NT2/D1 (cell line): ENCODE data around the gene ZNF366.

ENCODE experiments used
- DNase-seq: peaks from one replicate; pipeline ENCODE4 v3.0.0-alpha.2; 2011; ENCODE audit warnings: low read depth, low spot score
- H3K27me3 ChIP-seq: 2 replicates; pipeline ENCODE4 v1.6.0; 2011; ENCODE audit warnings: mild to moderate bottlenecking; ENCODE audit not compliant: insufficient read length, insufficient read depth
- H3K36me3 ChIP-seq: 2 replicates; pipeline ENCODE4 v1.6.1; 2011; ENCODE audit warnings: mild to moderate bottlenecking, low read length, mixed read lengths; ENCODE audit not compliant: insufficient read depth, insufficient read length
- H3K4me1 ChIP-seq: 2 replicates; pipeline ENCODE4 v1.5.1; 2011; ENCODE audit not compliant: insufficient read depth, insufficient read length
- H3K4me3 ChIP-seq: 2 replicates; pipeline ENCODE4 v1.5.1; 2011; ENCODE audit warnings: low read depth; ENCODE audit not compliant: insufficient read length
- H3K9ac ChIP-seq: 2 replicates; pipeline ENCODE4 v1.6.0; 2011; ENCODE audit warnings: low read depth; ENCODE audit not compliant: insufficient read length
- H3K9me3 ChIP-seq: 2 replicates; pipeline ENCODE4 v1.5.1; 2011; ENCODE audit warnings: mild to moderate bottlenecking, low read length; ENCODE audit not compliant: insufficient read depth
- SUZ12 ChIP-seq: IDR thresholded peaks from 2 replicates; pipeline ENCODE4 v1.6.1; 2011; ENCODE audit not compliant: insufficient read length, insufficient read depth; ENCODE audit errors: extremely low read depth
- YY1 ChIP-seq: IDR thresholded peaks from 2 replicates; pipeline ENCODE4 v1.6.1; 2011; ENCODE audit not compliant: insufficient read length, insufficient read depth
- ZNF274 ChIP-seq: IDR thresholded peaks from 2 replicates; pipeline ENCODE4 v1.6.1; 2011; ENCODE audit warnings: mild to moderate bottlenecking, low read depth, low read length

Gene ZNF366

GRCh38 chr5:72543811-72544210 is 36.6 kb upstream of the ZNF366 start:
- Histone ChIP-seq H3K4me1 (no peaks in the 10 kb centered on the region), H3K9me3 (no peaks in the 10 kb centered on the region), H3K9ac (no peak overlapping the region), H3K27me3 (no peaks in the 10 kb centered on the region), H3K36me3 (no peaks in the 10 kb centered on the region), H3K4me3 (no peak overlapping the region)
- no peak for TF ChIP-seq YY1
- TF ChIP-seq SUZ12 = no peak
- no peak for TF ChIP-seq ZNF274
- DNase-seq = no peak

- no peaks in the 10 kb centered on the region for H3K27me3 ChIP-seq
- no peaks in the 10 kb centered on the region for H3K4me1 ChIP-seq
- no peaks in the 10 kb centered on the region for H3K9me3 ChIP-seq
- H3K36me3 ChIP-seq = no peaks in the 10 kb centered on the region
- H3K9ac ChIP-seq = no peak overlapping the region
- no peak for TF ChIP-seq SUZ12
- TF ChIP-seq YY1 = no peak
- no peak for TF ChIP-seq ZNF274
- H3K4me3 ChIP-seq = no peak overlapping the region
- no peak for DNase-seq
Observed at GRCh38 chr5:72543365-72543764, 36.2 kb upstream of the ZNF366 start.

- no peak for TF ChIP-seq ZNF274
- no peak for TF ChIP-seq SUZ12
- Histone ChIP-seq H3K4me3 (no peak overlapping the region), H3K4me1 (no peaks in the 10 kb centered on the region), H3K9ac (no peak overlapping the region), H3K27me3 (no peaks in the 10 kb centered on the region), H3K36me3 (no peaks in the 10 kb centered on the region), H3K9me3 (no peaks in the 10 kb centered on the region)
- no peak for DNase-seq
Observed at GRCh38 chr5:72542695-72543094, 35.5 kb upstream of the ZNF366 start.

GRCh38 chr5:72541501-72542225 is 34.5 kb upstream of the ZNF366 start:
- H3K9me3 ChIP-seq = no peaks in the 10 kb centered on the region
- TF ChIP-seq SUZ12 = no peak
- TF ChIP-seq ZNF274 = no peak
- TF ChIP-seq YY1 = no peak
- H3K36me3 ChIP-seq = no peaks in the 10 kb centered on the region
- no peaks in the 10 kb centered on the region for H3K27me3 ChIP-seq
- no peak overlapping the region for H3K4me3 ChIP-seq
- no peak overlapping the region for H3K9ac ChIP-seq
- DNase-seq = no peak
- H3K4me1 ChIP-seq = no peaks in the 10 kb centered on the region

- DNase-seq = no peak
Observed at GRCh38 chr5:72540759-72541438, 33.7 kb upstream of the ZNF366 start.

GRCh38 chr5:72539726-72540125 is 32.5 kb upstream of the ZNF366 start:
- Histone ChIP-seq H3K27me3 (no peaks in the 10 kb centered on the region), H3K4me3 (no peak overlapping the region), H3K9ac (no peak overlapping the region), H3K36me3 (no peaks in the 10 kb centered on the region), H3K4me1 (no peaks in the 10 kb centered on the region), H3K9me3 (no peaks in the 10 kb centered on the region)
- no peak for DNase-seq
- TF ChIP-seq YY1 (no peak), SUZ12 (no peak), ZNF274 (no peak)

More at GRCh38 chr5:72540759-72541438, 33.7 kb upstream of the ZNF366 start:
- H3K36me3 ChIP-seq = no peaks in the 10 kb centered on the region
- no peaks in the 10 kb centered on the region for H3K27me3 ChIP-seq
- no peaks in the 10 kb centered on the region for H3K4me1 ChIP-seq
- no peak overlapping the region for H3K4me3 ChIP-seq
- H3K9me3 ChIP-seq = no peaks in the 10 kb centered on the region
- no peak overlapping the region for H3K9ac ChIP-seq
- TF ChIP-seq YY1 = no peak
- no peak for TF ChIP-seq SUZ12
- no peak for TF ChIP-seq ZNF274

GRCh38 chr5:72539038-72539437 is 31.8 kb upstream of the ZNF366 start:
- Histone ChIP-seq H3K4me1 (no peaks in the 10 kb centered on the region), H3K36me3 (no peaks in the 10 kb centered on the region), H3K9me3 (no peaks in the 10 kb centered on the region), H3K27me3 (no peaks in the 10 kb centered on the region), H3K4me3 (no peak overlapping the region), H3K9ac (no peak overlapping the region)
- TF ChIP-seq YY1 = no peak
- TF ChIP-seq ZNF274 = no peak
- no peak for TF ChIP-seq SUZ12
- no peak for DNase-seq
